GM12878 (cell line): ENCODE measurements around the gene GID4. TPM values are rescaled to one million over a fixed set of nuclear protein-coding genes. Genes with fewer than 3 reads are reported as not detected.

Experiments
- ATAC-seq: fragments of 200-7000 bp; cut with Tn5 transposase; 3 replicates; pipeline ENCODE4 v1.9.1; 2020; ENCODE audit warnings: mild to moderate bottlenecking, moderate library complexity
- BruUV-seq: library from RNA; stranded (reverse); fragments of 400-500 nt; replicated peaks from 2 replicates; lab custom pipeline; 2021; lab: Mats Ljungman, UMichigan
- CTCF ChIA-PET: fragments of 300-600 bp; sonication (Branson Sonifier 250); formaldehyde crosslinking; extraction: SDS; loops from one replicate; lab custom pipeline; 2021; ENCODE audit warnings: inconsistent platforms; lab: Yijun Ruan, JAX
- POLR2A ChIA-PET: fragments of 350-600 bp; formaldehyde crosslinking; extraction: SDS; loops from one replicate; lab custom pipeline; 2021; ENCODE audit warnings: inconsistent platforms; lab: Charles Lee
- RAD21 ChIA-PET: fragments of 300-600 bp; sonication (Branson Sonifier 250); formaldehyde crosslinking; loops from one replicate; lab custom pipeline; 2023; ENCODE audit warnings: antibody characterized with exemption; ENCODE audit not compliant: unreplicated experiment; lab: Charles Lee
- SMC1A ChIA-PET: fragments of 300-600 bp; sonication (Branson Sonifier 250); formaldehyde crosslinking; loops from one replicate; lab custom pipeline; 2023; ENCODE audit not compliant: unreplicated experiment, uncharacterized antibody; lab: Charles Lee
- DNase-seq: peaks from one replicate; pipeline ENCODE4 v3.0.0-alpha.2; 2011; ENCODE audit warnings: low read depth, low spot score
- FAIRE-seq: peaks from 3 replicates; lab custom pipeline; 2011; peaks lifted over from hg19 to GRCh38; lab: Jason Lieb, UNC
- H2AFZ ChIP-seq: 2 replicates; pipeline ENCODE4 v1.6.0; 2011; ENCODE audit warnings: low read depth, low read length, control low read depth; ENCODE audit not compliant: control insufficient read depth
- H3K27ac ChIP-seq: 2 replicates; pipeline ENCODE4 v1.5.1; 2011; ENCODE audit warnings: control low read depth; ENCODE audit not compliant: control insufficient read depth, insufficient read depth
- H3K27me3 ChIP-seq, 2 experiments: replicated peaks in 1 of 2; 2 replicates each; pipeline versions ENCODE4 v1.6.0 to v1.6.1; 2011; ENCODE audit warnings: low read length in 1 of 2; ENCODE audit not compliant: control insufficient read depth in 2 of 2, insufficient read depth in 2 of 2
- H3K36me3 ChIP-seq, 2 experiments: 2 replicates each; pipeline ENCODE4 v1.5.1; 2011; ENCODE audit warnings: low read length in 1 of 2; ENCODE audit not compliant: control insufficient read depth in 2 of 2, insufficient read depth in 2 of 2
- H3K4me1 ChIP-seq: 2 replicates; pipeline ENCODE4 v1.6.1; 2011; ENCODE audit warnings: mild to moderate bottlenecking, low read length, moderate library complexity, mixed read lengths; ENCODE audit not compliant: control insufficient read depth, insufficient read depth
- H3K4me2 ChIP-seq: 2 replicates; pipeline ENCODE4 v1.6.0; 2011; ENCODE audit warnings: control low read depth; ENCODE audit not compliant: control insufficient read depth, insufficient read depth
- H3K4me3 ChIP-seq: fragments of 200-600 bp; sonication (generic); 2 replicates; pipeline ENCODE4 v1.5.1; 2016
- H3K79me2 ChIP-seq: 2 replicates; pipeline ENCODE4 v1.6.0; 2011; ENCODE audit warnings: low read length; ENCODE audit not compliant: control insufficient read depth, insufficient read depth
- H3K9ac ChIP-seq: 2 replicates; pipeline ENCODE4 v1.8.0; 2011; ENCODE audit warnings: low read length, control low read depth, mixed read lengths; ENCODE audit not compliant: control insufficient read depth, insufficient read depth
- H3K9me3 ChIP-seq: replicated peaks from 3 replicates; pipeline ENCODE4 v1.5.1; 2011; ENCODE audit warnings: mild to moderate bottlenecking, low read length; ENCODE audit not compliant: control insufficient read depth, insufficient read depth
- H4K20me1 ChIP-seq: 2 replicates; pipeline ENCODE4 v1.6.0; 2011; ENCODE audit not compliant: control insufficient read depth, insufficient read depth
- EP300 ChIP-seq, 2 experiments: fragments of 150-350 bp in 1 of 2; IDR thresholded peaks; 2 replicates each; pipeline ENCODE4 v1.6.1; 2011 to 2012; ENCODE audit warnings: low read depth in 2 of 2, low read length in 2 of 2, borderline replicate concordance in 1 of 2, improper control_type of control experiment in 1 of 2, inconsistent platforms in 1 of 2; ENCODE audit not compliant: control insufficient read depth in 1 of 2
- HCFC1 ChIP-seq: fragments of 150-350 bp; IDR thresholded peaks from 2 replicates; pipeline ENCODE4 v1.6.1; 2014; ENCODE audit warnings: low read length
- HDAC6 ChIP-seq: fragments of 200-600 bp; sonication (generic); IDR thresholded peaks from one replicate; pipeline ENCODE4 v1.8.0; 2017; ENCODE audit warnings: antibody characterized with exemption; ENCODE audit not compliant: unreplicated experiment
- IRF4 ChIP-seq: IDR thresholded peaks from 2 replicates; pipeline ENCODE4 v1.6.1; 2011; ENCODE audit warnings: low read depth, low read length
- KAT2A ChIP-seq: conservative IDR thresholded peaks from 2 replicates; pipeline ENCODE4 v1.6.1; 2011; ENCODE audit warnings: low read depth, low read length; ENCODE audit not compliant: control insufficient read depth
- KLF5 ChIP-seq: fragments of 450-650 bp; IDR thresholded peaks from 2 replicates; pipeline ENCODE4 v1.6.1; 2014; ENCODE audit warnings: mild to moderate bottlenecking; ENCODE audit not compliant: partially characterized antibody
- MTA2 ChIP-seq: fragments of 450-650 bp; IDR thresholded peaks from 2 replicates; pipeline ENCODE4 v1.6.1; 2016; ENCODE audit warnings: low read depth, mild to moderate bottlenecking, moderate library complexity
- NRF1 ChIP-seq: conservative IDR thresholded peaks from 2 replicates; pipeline ENCODE4 v1.6.1; 2011; ENCODE audit warnings: mild to moderate bottlenecking, low read depth, low read length, improper control_type of control experiment
- POLR2AphosphoS2 ChIP-seq: IDR thresholded peaks from 2 replicates; pipeline ENCODE4 v1.6.1; 2011; ENCODE audit warnings: low read depth, mild to moderate bottlenecking, low read length, improper control_type of control experiment, moderate library complexity
- RFX5 ChIP-seq: IDR thresholded peaks from 2 replicates; pipeline ENCODE4 v1.6.1; 2011; ENCODE audit warnings: low read depth, low read length, improper control_type of control experiment
- SP1 ChIP-seq: IDR thresholded peaks from one replicate; pipeline ENCODE4 v1.6.1; 2011; ENCODE audit warnings: low read depth, low read length
- TAF1 ChIP-seq: IDR thresholded peaks from 2 replicates; pipeline ENCODE4 v1.6.1; 2011; ENCODE audit warnings: mild to moderate bottlenecking, low read depth, low read length, borderline replicate concordance
- WRNIP1 ChIP-seq: IDR thresholded peaks from 2 replicates; pipeline ENCODE4 v1.6.1; 2011; ENCODE audit warnings: low read depth, low read length, improper control_type of control experiment, borderline replicate concordance
- ZBTB4 ChIP-seq: fragments of 450-650 bp; formaldehyde crosslinking; IDR thresholded peaks from 2 replicates; pipeline ENCODE4 v1.4.0; 2022; ENCODE audit warnings: mild to moderate bottlenecking, moderate library complexity
- ZNF24 ChIP-seq: fragments of 450-650 bp; IDR thresholded peaks from 2 replicates; pipeline ENCODE4 v1.6.1; 2017; ENCODE audit warnings: antibody characterized with exemption, mild to moderate bottlenecking
- WGBS: methylation state at CpG from one replicate; pipeline ENCODE4 v1.1.6; 2016; ENCODE audit warnings: low lambda C conversion rate; ENCODE audit not compliant: insufficient replicate concordance, insufficient coverage; ENCODE audit errors: missing lambda C conversion rate; 5-methylcytosine and 5-hydroxymethylcytosine counted together
- in situ Hi-C: fragments of 300-500 bp; cut with MboI; formaldehyde crosslinking; loops from 9 replicates; pipeline ENCODE4 v1.14.3; 2018; ENCODE audit warnings: mixed read lengths
- intact Hi-C: fragments of 100-400 bp; cut with micrococcal nuclease; formaldehyde crosslinking; loops from one replicate; pipeline ENCODE4 v1.14.2; 2022; ENCODE audit not compliant: unreplicated experiment
- polyA plus RNA-seq, 11 experiments: library from polyadenylated mRNA; depleted of rRNA in 4 of 11; unstranded in 6 of 11; stranded (reverse) in 5 of 11; fragments of >200 nt; fragmentation: Nextera tagmentation in 4 of 11; fragmentation: Illumina TruSeq in 1 of 11; extraction: Ambion mirVana in 4 of 11; extraction: Trizol in 1 of 11; gene quantifications; 1 replicate in 1 of 11; 2 replicates in 10 of 11; pipeline versions ENCODE4 v1.2.1 to v1.2.3, GENCODE V29; 2011 to 2016; ENCODE audit warnings: inconsistent platforms in 2 of 11, missing spikeins in 2 of 11, low read depth in 1 of 11
- total RNA-seq, 4 experiments: library from RNA; depleted of rRNA in 3 of 4; stranded (reverse); fragments of >200 nt in 3 of 4; fragmentation: Illumina TruSeq in 1 of 4; extraction: Trizol in 1 of 4; gene quantifications; 2 replicates each; pipeline versions ENCODE4 v1.2.1 to v1.2.3, GENCODE V29; 2013 to 2021
- TF ChIP-seq, protein P1 (sequence below): fragments of 450-650 bp; IDR thresholded peaks from 2 replicates; pipeline ENCODE4 v1.6.1; 2016; ENCODE audit warnings: mild to moderate bottlenecking
- TF ChIP-seq, protein P2 (sequence below): fragments of 450-650 bp; IDR thresholded peaks from 2 replicates; pipeline ENCODE4 v1.6.1; 2014; ENCODE audit warnings: mild to moderate bottlenecking

GID4 gene
- total and polyA plus RNA-seq, 10 of the 15 experiments (the other 5 are each of a cell fraction or from before 2014, with no cell fraction given): 0.93 to 7.3 (median 3.6) TPM

GRCh38 chr17:18069101-18069500 lies 29.9 kb downstream of the GID4 start:
- SMC1A ChIA-PET: interaction anchor here (1.8 kb wide), 1 partner anchor 10 kb away, joined by 8 read pairs; no protein-coding TSS in a partner anchor

More at GRCh38 chr17:18069101-18069500, 29.9 kb downstream of the GID4 start:
- ChIA-PET RAD21 (no interaction called here), CTCF (no interaction called here), POLR2A (no interaction called here)
- in situ Hi-C loops (no loop called here), intact Hi-C loops (no loop called here)
- no peak for TF ChIP-seq ZBTB4
- TF ChIP-seq MTA2: no peak
- TF ChIP-seq IRF4: no peak
- TF ChIP-seq KAT2A: no peak
- TF ChIP-seq HCFC1: no peak
- no peak for TF ChIP-seq ZNF24
- no peak for TF ChIP-seq SP1
- TF ChIP-seq, protein P1, sequence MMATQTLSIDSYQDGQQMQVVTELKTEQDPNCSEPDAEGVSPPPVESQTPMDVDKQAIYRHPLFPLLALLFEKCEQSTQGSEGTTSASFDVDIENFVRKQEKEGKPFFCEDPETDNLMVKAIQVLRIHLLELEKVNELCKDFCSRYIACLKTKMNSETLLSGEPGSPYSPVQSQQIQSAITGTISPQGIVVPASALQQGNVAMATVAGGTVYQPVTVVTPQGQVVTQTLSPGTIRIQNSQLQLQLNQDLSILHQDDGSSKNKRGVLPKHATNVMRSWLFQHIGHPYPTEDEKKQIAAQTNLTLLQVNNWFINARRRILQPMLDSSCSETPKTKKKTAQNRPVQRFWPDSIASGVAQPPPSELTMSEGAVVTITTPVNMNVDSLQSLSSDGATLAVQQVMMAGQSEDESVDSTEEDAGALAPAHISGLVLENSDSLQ: no peak
- TF ChIP-seq WRNIP1: no peak
- no peak for TF ChIP-seq NRF1
- no peak for TF ChIP-seq EP300 (IDR thresholded peaks at IDR 0.05; ENCODE audit: borderline replicate concordance in 1 of 2, control insufficient read depth in 1 of 2, low read depth in 2 of 2, low read length in 2 of 2)
- TF ChIP-seq, protein P2, sequence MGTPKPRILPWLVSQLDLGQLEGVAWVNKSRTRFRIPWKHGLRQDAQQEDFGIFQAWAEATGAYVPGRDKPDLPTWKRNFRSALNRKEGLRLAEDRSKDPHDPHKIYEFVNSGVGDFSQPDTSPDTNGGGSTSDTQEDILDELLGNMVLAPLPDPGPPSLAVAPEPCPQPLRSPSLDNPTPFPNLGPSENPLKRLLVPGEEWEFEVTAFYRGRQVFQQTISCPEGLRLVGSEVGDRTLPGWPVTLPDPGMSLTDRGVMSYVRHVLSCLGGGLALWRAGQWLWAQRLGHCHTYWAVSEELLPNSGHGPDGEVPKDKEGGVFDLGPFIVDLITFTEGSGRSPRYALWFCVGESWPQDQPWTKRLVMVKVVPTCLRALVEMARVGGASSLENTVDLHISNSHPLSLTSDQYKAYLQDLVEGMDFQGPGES: no peak
- TF ChIP-seq KLF5: no peak
- no peak for TF ChIP-seq TAF1
- no peak for TF ChIP-seq RFX5
- no peak for TF ChIP-seq HDAC6
- no peak for TF ChIP-seq POLR2AphosphoS2
- H2AFZ ChIP-seq: no peak overlapping the region
- no peak overlapping the region for H3K27ac ChIP-seq
- ATAC-seq (no peak), DNase-seq (no peak), FAIRE-seq (no peak)
- no peaks in the 10 kb centered on the region for H3K9me3 ChIP-seq
- BruUV-seq: no TSS peak
- H3K4me3 ChIP-seq: no peak overlapping the region
- H3K4me1 ChIP-seq: no peaks in the 10 kb centered on the region
- H4K20me1 ChIP-seq: no peaks in the 10 kb centered on the region
- 17% methylated on average over 2 of the region's 2 CpGs for WGBS
- no peaks in the 10 kb centered on the region for H3K79me2 ChIP-seq
- H3K27me3 ChIP-seq: no peaks in the 10 kb centered on the region
- H3K9ac ChIP-seq: no peak overlapping the region
- no peaks in the 10 kb centered on the region for H3K36me3 ChIP-seq
- no peak overlapping the region for H3K4me2 ChIP-seq
